ENCODE results near the gene AMOTL2.

AMOTL2 gene

DNA sequence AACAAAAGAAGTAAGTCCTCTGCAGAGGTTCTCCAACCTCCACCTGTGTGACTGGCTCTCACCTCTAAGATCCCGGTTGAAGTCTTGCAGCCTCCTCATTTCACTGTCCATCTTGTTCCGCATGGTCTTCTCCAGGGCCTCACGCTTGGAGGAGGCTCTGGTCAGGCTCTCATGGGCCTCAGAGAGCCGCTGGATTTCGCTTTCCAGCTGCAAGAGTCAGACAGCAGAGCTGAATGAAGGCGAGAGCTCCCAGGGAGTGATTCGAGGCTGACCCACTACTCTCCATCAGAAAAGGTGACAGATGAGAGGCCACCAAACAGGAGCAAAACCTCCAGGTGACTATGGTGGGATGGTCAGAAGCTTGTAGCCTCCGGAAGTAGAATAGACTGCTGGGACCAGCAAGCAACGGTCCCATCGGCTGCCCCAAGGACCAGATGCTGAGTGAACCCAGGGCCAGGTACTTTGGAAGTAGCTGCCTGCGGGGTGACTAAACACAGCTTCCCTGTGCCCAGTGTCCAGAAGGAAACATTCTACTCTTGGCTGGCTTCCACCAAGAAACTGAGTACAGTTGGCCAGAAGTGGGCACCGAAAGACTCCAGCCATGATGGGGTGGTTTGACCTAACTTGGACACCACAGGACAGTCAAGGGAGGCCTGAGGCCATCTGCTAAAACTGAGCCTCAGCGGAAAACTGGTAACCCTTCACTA is 7.9 kb downstream of the AMOTL2 start:
- no peak for DNase-seq (ENCODE audit: low spot score)

DNA sequence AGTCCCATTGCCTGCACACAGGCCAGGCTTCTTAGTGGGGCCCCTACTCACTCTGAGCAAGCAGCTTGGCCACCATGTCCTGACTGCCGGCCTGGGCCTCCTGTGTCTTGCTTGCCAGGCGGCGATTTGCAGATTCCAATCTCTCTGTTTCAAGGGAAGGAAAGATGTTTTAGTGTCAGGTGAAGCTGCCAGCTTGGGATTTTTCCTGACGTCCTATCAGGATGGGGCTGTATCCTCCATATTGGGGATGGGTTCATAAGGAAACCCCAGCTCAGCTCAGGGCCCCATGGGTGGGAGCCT is 8.5 kb downstream of the AMOTL2 start:
- DNase-seq (ENCODE audit: low spot score): no peak

DNA sequence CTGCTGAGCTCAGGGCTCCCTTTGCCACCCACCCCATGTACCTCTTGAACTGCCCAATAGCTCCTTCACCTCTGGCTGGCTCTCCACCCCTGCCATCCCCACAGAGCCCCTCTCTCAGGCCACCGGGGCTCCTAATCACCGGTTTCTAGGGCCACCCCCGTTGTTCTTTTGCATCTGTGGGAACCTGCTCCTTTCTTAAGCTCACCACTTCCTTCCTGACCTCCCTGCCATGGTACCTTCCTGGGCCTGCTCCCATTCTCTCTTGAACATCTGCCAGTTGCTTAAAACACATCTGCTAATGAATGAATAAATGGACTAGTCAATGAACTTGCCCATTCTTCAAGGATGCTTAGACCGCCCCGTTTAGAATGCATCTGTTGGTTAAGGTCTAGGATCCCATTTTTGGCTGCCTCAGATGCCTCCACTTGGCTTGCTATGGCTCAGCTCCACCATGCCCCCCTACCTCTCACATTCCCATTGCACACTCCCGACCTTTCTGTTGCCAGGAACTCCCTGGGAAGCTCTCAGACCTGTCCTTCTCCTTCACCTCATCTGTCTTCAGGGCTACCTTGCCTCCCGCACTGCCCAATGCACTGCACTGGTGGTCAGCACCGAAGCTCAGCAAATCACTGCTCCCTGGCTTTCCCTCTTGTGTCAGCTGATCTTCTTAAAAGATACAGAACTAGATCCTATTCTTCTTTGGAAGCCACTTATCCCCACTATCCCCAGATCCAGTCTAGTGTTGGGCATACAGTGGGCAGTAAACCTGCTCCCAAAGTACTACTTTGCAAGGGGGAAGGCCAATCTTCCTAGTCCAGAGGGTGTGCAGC is 9.1 kb downstream of the AMOTL2 start:
- no peak for DNase-seq (ENCODE audit: low spot score)

DNA sequence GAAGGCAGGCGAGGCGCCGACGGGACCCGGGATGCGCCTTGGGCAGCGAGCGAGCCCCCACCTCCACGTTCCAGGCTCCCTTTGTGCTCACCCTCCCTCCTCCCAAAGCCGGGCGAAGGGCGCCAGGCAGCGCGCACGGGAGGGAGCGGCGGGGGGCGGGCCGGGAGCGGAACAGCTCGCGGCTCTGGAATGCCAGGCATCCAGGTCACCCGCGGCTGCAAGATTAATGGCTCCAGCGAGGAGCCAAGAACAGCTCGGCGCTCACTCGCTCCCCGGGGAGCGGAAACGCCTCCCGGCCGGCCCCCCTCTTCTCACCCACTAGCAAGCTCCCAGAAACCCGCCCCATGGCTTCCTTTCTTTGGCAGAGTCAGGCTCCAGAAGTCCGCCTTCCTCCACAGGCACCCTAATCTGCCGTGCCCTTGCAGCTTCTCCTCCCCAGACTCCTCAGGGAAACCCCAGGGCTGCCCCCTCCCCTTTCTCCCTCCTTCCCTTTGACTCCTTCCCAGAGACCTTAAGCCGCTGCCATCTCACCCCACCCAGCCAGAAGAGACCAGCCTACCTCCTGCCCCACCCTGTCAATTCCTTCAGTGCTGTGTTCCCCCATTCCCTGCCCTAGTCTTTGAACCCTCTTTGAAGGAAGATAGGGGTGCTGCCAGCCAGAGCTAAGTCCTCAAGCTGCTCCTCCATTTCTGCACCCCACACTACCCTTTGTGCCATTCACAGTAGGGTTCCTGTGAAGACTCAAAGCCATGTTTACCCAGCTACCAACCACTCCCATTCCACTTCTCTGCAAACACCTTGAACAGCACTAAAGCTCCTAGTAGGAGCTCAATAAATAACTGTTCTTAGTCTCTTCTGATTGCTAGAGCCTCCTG is 9.9 kb downstream of the AMOTL2 start:
- DNase-seq (ENCODE audit: low spot score): no peak

DNA sequence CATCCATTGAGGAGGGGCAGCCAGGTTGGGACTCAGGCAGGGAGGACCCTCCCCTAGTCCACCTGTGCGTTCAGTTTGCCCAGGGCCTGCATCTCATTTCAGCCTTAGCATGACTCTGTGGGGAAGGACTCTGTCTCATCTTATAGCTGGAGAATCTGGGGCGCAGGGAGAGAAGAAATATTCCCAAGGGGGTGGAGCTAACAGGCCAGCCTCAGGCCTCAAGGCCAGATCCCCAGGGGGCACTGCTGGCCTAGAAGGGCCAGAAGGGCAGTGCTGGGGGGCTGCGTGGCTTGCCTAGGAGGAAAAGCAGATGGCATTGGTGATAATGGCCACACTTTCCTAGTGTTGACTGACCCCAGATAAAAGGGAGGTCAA is 10.9 kb downstream of the AMOTL2 start:
- DNase-seq (ENCODE audit: low spot score): no peak

DNA sequence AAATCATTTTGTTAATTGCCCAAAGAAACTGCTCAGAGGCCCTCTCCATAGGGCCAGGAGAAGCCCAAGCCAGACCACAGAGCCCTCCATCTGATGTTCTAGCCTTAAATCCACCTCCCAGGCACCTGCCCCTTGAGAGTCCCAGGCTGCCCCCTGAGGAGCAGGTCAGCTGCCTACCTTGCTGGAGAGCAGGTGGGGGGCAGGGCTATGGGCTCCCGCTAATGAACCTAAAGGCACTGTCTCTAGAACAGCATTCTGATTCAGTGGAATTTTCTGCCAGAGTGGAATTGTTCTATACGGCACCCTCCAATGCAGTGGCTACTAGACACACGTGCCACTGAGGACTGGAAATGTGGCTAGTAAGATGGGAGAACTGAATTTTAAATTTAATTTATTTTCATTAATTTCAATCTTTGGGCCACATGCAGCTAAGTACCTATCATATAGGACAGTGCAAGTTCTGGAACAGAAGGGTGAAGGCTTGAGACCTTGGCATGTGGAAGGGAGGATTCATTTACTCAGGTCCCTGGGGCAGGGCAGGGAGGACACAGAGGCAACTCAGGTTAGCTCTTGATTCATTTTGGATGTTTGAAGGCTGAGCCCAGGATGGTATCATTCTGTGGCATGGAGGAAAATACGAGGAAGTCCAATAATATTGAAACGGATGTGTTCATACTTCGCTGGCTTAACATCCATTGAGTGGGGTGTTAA is 11.4 kb downstream of the AMOTL2 start:
- DNase-seq (ENCODE audit: low spot score): no peak

DNA sequence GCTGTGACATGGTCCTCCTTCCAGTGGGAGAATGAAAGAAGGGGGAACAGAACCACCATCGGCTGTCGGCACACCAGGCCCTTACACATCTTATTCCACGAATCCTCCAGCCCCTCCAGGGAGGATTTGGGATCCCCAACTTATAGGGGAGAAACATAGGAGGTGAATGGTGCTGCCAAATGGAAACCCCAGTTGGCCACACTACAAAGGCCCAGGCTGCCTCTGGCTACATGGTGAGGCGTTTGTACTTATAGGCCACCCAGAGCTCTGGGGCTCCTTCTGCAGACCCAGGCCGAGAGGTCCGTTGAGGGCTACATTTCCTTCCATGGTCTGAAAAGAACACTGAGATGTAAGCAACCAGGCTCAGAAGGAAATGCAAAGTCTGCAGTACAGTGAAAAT is 12.0 kb downstream of the AMOTL2 start:
- DNase-seq (ENCODE audit: low spot score): no peak

DNA sequence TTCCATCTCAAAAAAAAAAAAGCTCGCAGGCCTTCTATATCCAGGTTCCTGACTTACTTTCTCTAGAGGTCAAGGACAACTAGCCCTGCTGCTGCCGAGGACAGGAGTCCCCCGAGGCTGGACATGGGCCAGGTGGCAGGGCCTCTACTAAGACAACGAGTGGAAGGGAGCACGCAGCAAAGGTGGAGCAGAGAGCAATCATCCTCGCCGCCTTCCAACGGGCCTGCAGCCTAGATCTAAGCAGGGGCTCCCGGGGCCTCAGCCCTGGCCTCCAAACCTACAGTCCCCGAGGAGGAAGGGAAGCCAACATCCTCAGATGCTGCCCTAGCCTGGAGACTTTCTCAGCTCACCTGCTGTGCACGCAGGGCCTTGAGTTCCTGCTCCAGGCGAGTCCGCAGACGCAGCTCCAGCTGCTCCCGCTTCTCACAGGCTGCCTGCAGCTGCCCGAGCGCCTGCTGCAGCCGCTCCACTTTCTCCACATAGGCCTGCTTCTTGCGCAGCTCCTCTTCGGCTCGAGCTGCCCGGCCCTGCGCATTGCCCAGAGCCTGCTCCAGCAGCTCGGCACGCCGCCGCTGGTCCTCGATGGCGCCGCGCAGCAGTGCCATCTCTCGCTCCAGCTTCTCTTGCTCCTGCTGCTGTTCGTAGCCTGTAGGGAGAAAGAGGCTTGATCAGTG is 12.9 kb downstream of the AMOTL2 start:
- no peak for DNase-seq (ENCODE audit: low spot score)

DNA sequence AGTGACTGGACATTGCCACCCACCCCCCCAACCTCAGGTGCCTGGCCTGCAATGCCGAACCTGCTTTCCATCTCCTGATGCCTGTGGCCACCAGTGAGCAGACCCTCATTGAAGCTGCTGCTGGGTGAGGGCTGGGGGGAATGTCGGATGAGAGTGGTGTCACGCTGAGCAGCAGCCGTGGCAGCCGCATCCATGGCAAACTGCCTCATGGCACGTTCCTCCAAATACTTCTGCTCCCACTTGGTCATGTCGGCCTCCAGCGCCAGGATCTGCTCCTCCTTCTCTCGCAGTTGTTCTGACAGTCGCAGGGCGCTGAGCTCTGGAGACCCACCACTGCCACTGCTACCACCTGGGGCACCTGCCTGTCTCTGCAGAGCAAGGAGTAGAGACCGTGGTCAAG is 14.2 kb downstream of the AMOTL2 start:
- DNase-seq (ENCODE audit: low spot score): no peak

DNA sequence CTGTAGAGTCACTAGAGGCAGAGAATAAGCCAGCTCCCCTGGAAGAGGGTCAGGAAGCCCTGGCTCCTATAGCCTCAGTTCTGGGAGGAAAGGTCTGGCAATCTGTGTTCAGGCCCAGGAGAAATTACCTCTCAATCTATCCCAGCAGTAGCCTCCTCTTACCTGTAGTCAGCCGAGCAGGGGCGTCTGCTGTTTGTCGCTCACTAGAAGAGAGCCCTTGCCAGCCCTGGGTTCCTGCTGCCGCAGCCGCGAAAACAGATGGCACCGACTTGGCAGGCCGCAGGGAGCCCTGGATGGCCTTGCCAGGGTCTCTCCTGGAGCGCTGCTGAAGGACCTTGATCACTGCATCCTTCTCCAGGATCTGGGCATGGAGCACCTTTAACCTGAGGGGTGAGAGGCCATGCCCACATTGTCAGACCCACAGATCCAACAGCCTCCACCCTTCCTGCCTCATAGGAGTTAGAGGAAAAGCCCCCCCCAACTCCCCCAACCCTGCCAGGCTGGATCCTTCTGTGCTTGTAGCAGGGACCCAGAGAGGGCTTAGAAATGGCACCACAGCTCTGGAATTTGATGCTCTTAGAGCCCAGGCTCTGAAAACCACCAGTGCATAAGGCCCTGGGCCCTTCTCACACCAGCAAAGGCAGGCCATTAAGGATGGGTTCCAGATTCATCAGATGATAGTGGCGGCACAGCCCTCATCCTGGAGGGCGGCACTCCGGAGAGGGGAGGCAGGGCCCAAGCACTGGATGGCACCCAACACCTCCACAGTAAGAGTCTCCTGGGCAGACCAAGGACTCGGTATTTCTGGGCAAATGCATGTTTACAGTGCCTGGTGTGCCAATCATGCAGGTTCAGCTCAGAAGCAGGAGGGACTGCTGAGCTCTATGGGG is 14.9 kb downstream of the AMOTL2 start:
- DNase-seq (ENCODE audit: low spot score): no peak

DNA sequence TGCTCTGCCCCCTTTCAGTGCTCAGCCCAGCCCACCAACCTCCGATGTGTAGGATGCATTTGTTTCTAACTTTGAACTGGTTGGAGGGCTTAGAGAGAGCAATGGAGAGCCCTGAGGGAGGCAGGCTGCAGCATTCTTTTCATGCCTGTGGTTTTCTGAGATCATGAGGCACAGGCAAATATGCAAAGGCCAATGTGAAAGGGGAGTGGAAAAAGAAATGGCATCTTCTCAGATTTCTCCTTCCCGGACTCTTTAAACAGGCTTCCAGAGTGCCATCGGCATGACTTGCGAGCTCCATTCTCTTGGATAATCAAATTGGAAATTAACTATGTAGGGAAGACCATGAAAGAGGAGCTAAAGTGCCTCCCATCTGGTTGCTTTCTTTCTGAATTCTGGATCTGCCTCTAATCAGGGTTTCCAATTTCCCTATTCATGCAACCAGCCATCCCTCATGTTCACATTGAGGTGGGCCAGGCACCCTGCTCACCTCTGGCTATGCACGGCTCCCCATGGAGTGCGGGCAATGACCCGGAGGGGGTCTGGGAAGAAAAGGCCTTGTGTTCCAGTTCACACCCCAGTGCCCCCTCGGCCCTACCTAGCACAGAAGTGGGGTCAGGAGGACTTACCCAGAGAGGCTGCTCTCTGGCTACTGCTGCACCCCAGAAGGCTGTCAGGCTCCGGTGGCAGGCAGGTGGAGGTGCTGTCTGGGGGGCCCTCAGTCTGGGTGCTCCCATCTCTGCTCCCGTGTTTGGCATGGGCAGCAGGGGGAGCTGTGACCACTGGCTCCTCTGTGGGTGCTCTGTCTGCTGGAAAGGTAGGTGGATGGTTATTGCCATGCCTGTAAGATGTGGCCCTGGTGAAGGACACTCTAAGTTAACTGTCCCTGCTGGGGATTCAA is 16.1 kb downstream of the AMOTL2 start:
- DNase-seq (ENCODE audit: low spot score): no peak

DNA sequence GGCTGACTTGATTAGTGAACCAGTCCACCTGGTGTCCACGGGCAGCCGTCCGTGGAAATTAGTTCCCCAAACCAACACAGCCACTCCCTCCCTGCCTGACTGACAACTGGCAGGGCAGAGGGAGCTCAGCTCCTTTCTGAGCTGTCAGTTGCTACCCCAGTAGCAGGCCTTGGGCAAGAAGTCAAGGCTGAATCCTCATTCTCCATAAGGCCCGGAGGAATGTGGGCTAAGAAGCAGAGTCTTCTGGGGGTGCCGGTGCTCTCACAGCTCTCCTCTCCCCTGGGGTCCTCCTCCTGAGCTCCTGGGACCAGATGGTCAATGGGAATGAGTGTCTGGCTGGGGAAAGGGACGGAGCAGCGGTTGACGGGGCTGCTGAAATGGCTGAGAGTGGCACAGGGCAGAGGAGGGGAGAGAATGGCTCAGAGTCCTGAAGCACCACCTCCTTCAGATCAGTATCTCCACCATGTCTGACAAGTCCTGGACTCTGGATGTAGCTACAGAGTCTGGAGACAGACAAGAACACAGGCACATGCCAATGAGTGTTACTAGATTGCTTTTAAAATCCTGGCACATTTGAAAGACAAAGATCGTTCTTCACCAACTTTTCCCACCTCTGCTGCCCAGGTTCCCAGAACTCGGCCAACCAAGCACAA is 16.9 kb downstream of the AMOTL2 start:
- DNase-seq (ENCODE audit: low spot score): no peak

DNA sequence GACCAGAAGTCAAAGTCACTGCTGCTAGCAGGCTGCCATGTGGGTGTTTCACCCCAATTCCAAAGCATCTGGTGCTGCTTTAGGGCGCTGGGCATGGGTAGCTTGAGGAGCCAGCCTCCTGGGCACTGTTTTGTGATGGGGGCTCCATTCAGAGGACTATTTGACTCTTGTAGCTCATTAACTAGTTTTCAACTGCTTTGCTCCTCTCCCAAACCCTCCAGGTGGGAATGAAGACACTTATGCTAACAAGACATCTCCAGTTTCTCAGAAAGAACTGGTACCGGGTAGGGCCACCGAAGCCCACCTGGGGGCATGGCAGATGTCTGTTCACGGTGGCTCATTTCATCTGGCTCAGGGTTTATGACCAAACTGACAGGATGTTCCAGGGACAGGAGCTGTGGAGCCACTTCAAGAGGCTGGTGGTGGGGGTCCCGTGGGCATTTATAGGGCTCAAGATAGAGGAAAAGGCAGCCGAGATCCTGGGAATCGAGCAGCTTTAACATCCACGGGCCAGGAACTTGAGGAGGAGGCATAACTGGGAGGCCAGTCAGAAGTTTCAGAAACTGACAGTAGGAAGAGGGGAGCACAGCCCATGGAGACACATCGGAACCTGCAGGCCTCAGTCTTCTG is 17.7 kb downstream of the AMOTL2 start:
- no peak for DNase-seq (ENCODE audit: low spot score)

DNA sequence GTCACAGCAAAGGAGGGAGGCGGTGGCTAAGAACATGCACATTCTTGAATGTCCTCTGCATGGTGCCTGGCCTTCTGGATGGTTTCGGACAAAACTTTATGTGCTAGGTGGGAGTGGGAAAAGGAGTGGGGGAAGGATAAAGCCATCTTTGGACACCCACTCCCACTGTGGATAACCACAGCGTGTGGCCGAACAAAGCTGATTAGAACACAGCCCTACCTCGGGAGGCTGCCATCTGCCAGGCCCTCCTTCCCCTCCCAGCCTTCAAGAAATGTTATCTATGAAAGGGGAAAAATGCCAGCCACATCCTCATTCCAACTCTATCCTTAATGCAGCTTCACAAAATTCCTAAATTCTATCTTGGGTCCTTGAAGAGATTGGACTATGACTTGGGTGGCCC is 18.8 kb downstream of the AMOTL2 start:
- no peak for DNase-seq (ENCODE audit: low spot score)

DNA sequence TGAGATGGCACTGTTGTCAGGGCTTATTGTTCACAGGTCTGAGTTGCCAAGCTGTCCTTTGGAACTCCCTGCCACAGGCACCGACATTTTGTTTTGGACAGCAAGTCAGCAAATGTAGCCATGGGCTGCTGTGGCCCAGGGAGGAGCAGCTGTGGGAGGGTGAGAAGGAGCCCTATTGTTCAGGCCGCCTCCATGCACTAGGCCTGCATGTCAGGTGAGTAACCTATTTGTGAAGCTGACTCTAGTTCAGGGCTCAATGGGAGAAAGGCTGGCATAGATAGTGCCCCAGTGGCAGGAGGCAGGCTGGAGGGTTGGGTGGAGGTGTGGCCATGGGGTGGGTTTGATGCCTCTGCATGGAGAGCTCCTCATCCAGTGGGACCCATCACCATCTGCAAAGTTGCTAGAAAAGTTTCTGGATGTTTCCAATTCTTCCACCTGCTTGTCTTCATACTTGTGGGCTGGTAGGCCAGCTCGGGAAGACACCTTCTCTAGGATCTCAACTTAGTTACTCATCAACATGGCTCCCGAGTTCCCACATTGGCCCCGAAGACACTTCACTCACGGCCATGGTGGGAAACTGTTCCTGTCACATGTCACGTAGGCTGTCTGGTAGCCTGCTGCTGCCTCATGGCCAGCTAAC is 19.5 kb downstream of the AMOTL2 start:
- DNase-seq (ENCODE audit: low spot score): no peak

DNA sequence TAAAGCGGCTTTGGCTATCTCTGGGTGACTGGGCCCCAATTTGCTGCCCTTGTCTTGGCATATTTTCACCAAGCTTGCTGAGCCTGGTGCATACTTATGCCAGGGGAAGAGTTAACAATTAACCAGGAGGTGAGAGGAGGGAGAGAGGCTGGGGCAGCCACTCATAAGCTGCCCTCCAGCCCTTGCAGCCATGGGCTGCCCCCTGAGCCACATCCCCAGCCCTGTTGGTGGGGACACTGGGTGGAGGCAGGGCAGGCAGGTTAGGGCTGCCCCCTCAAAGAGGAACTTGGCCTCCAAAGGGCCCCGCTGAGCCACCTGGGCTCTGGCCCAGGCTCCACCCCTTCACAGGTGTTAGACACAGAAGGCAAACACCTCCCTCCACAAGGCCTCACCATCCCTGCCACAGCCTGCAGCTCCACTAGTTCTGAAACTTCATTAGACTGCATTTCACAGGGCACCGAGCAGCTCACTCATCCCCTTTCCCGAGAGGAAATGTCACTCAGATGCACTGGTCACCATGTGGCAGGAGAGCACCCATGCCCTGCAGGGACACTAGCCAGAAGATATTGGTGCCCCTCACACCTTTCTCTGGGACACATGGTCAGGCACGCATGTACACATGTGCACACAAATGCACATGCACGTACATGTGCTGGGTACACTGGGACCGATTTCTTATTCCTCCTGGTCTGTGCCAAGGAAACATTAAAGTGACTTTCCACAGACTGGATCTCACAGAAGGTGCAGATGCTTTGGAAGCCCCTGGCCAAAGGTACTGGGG is 20.2 kb downstream of the AMOTL2 start:
- DNase-seq (ENCODE audit: low spot score): no peak

DNA sequence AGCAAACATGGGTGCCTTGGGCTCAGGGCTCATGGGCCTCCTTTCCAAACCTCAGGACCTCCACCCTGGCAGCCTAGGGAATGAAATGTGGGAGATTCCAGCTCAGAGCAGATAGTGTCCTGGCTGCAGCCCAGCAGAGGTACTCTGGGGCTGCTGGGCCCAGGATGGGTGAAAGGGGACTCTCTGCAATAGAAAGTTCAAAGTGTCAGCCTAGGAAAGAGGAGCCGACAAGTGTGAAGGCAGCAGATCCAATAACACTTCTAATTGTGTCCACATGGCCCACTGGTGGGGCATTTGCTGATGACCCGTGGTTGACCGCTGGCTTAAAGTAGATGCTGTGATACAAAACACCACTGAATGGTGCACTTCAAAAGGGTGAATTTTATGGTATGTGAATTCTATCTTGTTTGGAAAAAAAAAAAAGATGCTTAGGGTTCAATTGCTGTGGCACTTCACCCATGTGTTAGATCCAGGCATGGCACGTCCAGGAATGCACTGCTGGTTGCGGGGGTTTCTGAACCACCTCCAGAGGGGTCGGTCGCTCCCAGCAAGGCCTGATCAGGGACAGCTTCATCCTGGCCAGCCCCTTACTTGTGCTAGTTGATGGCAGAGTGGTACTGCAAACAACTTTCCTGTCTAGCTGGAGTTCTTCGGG is 20.9 kb downstream of the AMOTL2 start:
- DNase-seq (ENCODE audit: low spot score): no peak
